NCI-H524 (cell line): ENCODE data around the gene PRKACA.
"Not testable (repeated sequence)": the region's sequence is repeated elsewhere in the genome, so short reads cannot be mapped to it uniquely, and the experiment has no call there.

ENCODE experiments used
- DNase-seq, 2 experiments: peaks; one replicate each; lab custom pipeline; 2025; lab: John Stamatoyannopoulos, UW

Gene PRKACA

DNA sequence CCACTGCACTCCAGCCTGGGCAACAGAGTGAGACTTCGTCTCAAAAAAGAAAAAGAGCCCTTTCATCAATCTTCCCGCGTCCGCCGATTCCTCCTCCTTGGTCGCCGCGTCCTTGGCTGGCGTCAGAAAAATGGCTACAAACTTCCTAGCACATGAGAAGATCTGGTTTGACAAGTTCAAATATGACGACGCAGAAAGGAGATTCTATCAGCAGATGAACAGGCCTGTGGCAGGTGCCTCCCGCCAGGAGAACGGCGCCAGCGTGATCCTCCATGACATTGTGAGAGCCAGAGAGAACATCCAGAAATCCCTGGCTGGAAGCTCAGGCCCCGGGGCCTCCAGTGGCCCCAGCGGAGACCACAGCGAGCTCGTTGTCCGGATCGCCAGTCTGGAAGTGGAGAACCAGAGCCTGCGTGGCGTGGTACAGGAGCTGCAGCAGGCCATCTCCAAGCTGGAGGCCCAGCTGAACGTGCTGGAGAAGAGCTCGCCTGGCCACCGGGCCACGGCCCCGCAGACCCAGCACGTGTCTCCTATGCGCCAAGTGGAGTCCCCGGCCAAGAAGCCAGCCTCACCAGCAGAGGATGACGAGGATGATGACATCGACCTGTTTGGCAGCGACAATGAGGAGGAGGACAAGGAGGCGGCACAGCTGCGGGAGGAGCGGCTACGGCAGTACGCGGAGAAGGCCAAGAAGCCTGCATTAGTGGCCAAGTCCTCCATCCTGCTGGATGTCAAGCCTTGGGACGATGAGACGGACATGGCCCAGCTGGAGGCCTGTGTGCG, 47.1 kb downstream of the PRKACA start:
- DNase-seq, result no peak

DNA sequence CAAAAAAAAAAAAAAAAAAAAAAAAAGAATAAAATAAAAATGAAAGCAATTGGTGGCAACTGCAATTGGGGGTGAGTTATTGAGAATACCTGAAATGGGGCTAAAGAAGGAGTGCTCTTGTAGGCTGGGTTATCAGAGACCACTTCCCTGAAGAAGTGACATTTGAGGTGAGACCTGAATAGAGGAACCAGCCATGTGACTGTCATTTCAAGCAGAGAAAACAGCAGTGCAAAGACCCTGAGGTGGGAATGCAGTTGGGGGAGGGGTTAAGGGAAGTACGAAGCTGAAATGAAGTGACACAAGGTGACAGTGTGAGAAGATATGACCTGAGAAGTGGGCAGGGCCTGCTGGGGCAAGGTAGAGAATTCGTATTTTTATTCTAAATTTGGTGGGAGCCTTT, 51.4 kb downstream of the PRKACA start:
- no peak for DNase-seq

DNA sequence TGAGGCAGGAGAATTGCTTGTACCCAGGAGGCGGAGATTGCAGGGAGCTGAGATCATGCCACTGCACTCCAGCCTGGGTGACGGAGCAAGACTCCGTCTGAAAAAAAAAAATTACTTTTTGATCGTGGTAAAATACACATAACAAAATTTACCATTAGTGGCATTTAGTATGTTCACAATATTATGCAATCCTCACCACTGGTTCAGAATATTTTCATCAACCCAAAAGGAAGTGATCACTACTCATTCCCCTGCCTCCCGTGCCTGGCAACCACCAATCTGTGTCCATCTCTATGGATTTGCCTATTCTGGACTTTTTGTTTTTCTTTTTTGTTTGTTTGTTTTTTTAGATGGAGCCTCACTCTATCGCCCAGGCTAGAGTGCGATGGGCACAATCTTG, 54.5 kb downstream of the PRKACA start:
- no peak for DNase-seq

DNA sequence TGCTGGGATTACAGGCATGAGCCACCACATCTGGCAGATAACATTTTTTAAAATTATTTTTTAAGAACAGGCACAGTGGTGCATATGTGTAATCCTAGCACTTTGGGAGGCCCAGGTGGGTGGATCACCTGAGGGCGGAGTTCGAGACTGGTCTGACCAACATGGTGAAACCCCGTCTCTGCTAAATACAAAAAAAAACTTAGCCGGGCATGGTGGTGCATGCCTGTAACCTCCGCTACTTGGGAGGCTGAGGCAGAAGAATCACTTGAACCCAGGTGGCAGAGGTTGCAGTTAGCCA, 55.1 kb downstream of the PRKACA start:
- DNase-seq, result no peak

DNA sequence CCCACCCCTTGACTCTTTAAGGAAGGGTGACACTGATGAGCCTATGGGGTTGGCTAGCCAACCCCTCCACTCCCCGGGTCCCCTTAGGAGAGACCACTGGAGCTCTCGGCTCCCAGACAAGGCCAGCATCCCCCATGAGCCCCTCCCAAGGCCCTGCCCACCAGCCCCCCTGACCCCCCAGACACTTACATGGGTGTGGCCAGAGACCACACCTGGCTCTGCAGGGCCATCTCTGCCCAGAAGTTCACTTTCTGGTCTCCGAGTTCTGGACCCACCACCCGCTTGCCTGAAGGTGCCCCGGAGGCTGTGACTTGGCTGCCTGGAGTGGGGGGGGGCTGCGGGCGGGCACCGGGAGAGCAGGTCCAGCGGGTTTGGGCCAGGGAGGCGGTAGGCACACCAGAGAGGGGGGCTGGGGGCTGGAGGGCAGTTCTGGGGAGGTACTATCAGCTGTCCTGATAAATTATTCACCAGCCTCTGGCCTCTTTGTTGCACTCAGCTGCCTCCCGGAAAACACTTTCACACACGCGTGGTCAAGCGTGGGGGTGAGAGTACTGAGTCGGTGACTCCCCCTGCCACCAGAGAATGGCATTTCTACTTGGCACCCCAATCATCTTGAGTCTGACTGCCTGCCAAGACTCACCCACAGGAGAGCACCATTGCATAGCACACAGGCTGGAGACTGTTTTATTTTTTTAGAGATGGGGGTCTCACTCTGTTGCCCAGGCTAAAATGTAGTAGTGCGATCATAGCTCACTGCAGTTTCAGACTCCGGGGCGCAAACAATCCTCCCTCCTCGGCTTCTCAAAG, 55.6 kb downstream of the PRKACA start, which contains the start of gene PALM3:
Gene PALM3 (minus strand): TSS at position 326 of the 807 bp plus-strand sequence. CDS start 96 bp downstream, at position 230.
- no peak for DNase-seq

DNA sequence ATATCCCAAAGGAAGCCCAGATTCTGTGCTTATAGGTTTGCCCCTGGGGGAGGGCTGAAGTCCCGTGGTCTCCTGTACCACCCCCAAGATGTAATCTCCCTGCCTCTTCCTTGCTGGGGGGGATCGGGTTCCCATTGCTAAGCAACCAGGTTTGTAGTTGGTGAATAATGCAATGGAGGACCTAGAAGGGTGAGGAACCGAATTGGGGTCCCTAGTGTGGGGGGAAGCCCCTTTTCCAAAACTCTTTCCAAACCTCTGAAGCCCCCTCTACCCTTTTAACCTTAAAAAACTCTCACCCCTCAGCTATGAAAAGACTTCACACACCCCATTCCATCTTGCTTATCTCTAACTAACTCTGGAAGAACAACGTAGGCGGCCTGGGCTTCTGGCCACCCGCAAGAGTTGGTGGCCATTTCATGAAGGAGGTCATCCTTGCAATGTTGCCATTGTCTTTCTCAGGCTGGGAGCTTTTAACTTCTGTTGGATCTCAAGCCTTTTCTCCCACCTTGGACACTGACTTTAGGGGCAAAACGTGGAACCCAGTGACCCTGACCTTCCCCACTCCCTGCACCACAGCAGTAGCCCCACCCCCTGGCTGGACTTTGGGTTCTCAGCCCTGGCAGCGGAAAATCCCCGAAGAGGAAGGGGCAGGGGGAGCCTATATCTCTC, 56.3 kb downstream of the PRKACA start:
- DNase-seq, result no peak

DNA sequence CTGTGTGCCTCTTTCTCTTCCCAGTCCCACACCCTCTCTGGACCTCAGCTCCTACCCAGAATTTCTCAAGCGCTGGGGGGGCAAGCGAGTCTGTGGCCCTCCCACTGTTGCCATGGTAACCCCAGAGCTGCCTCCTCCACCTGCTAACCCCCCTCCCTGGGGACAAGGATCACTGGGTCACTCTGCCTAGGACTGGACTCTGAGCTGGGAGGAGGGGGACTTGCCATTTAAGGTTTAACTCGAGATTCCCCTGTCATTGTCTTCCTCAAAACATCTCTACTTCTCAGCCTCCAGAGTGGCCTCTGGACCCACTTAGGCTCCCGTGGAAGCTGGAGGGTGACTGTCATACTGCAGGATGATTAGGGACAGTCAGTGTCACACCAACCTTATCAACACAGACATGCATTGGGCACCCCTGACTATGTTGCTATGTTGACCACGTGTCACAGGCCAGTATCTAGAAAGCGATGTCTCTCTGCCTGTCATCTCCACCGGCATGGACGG, 57.9 kb downstream of the PRKACA start:
- peak; percentile 21 to 27 for DNase-seq

DNA sequence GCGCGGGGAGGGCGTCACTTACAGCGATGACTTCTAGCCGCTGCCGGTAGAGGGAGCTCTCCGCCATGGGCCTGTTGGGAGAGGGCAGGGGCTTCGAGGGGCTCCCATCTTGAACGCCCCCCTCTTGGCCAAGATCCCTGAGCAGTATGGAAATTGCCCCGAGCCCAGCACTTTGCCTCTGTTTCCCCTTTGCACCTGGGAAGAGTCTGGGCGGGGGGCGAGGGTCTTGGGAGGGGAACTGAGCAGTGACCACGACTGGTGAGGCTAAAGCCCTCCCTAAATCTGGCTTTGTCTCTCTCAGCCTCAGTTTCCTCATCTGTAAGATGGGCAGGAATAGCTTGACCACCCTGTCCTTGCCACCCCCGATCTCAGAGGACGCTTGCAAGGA, 58.5 kb downstream of the PRKACA start:
- no peak for DNase-seq

DNA sequence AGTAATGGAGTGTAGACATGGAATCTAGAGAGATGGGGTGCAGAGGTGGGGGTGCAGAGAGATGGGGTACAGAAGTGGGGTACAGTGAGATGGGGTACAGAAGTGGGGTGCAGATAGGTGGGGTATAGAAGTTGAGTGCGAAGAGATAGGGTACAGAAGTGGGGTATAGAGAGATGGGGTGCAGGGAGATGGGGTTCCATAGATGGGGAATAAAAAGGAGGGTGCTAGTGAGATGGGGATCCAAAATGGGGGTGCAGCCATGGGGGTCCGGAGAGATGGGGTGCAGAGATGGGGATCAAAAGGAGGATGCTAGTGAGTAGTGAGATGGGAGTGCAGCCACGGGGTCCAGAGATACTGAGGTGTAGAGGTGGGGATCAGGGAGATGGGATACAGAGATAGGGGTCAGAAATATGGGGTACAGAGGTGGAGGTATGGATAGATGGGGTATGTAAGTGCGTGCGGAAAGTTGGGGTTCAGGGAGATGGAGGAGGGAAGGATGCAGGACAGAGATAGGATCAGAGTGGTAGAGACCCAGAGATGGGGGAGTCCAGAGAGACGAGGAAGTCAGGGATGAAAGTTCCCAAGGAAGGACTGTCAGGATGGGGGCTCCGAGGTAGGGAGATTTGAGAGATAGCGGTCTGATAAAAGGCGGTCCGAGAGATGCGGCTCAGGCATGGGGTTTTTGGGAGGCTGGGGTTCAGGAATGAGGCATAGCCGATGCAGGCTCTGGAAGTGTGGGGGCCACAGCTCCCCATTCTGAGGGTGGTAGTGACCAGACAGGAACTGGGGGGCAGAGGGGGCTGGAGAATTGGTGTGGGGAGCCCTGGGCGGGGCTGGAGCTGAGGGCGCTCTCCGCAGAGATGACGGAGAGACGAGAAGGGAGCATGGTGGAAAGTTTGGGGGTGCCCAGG, 59.1 kb downstream of the PRKACA start:
- DNase-seq, result no peak

DNA sequence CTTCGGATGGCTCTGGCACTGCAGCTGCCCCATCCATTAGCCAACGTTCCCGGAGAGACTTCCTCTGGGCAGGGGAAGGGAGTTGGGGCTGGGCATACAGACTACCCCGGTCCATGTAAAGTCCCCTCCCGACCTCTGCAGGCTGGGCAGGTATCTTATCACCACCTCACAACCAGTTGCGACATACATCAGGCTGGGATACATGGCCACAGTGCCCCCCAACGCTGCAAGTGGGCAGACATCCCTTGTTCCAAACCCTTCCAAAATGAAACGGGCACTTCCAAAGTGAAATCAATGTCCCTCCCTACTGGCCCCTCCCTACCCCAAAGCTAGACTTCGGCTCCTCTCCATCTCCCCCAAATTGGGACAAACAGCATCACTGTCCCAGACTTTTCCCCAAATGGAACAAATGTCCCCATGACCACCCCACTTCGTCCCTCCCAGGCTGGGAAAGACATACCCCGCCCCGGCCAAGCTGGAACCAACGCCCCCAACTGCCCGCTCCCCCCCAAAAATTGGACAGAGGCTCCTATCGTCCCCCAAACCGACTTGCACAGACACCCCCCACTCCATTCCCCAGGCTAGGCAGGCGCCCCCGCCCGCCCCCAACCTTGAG, 60.7 kb downstream of the PRKACA start:
- no peak for DNase-seq

DNA sequence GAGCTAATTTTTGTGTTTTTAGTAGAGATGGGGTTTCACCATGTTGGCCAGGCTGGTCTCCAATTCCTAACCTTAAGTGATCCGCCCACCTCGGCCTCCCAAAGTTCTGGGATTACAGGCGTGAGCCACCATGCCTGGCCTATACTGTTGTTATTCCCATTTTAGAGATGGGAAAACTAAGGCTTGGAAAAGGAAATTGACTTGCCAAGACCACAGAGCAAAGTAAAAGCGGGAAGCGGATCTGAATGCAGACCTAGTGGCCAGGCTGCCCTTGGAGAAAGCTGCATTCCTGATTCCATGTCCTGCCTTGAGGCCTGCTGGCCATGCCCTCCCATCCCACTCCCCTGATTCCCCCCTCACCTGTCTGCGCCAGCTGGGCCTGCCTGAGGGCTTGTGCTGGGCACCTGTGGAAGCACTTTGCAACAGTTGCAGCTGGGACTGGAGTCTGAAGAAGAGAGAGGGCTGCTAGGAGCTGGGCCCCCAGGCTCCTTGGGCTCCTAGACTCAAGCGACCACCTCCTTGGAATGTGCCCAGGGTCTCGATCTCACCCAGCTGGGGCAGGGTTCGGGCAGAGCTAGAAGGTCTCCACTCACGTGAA, 61.4 kb downstream of the PRKACA start:
- DNase-seq, result no peak

DNA sequence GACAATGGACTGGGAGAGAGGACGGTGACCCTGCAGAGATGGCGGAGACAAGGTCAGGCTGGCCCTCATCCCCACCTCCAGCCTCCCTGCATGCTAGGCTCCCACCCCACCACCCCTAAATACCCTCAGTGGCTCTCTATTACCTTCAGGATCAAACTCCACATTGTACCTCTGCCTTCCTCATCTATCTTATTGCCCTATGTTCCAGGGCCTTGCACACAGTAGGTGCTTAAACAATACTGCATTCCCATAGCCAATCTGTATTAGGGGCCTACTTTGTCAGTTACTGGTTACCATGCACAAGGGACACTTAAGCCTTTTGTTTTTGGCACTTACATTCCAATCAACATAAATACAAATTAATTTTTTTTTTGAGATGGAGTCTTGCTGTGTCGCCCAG, 62.2 kb downstream of the PRKACA start:
- no peak for DNase-seq

DNA sequence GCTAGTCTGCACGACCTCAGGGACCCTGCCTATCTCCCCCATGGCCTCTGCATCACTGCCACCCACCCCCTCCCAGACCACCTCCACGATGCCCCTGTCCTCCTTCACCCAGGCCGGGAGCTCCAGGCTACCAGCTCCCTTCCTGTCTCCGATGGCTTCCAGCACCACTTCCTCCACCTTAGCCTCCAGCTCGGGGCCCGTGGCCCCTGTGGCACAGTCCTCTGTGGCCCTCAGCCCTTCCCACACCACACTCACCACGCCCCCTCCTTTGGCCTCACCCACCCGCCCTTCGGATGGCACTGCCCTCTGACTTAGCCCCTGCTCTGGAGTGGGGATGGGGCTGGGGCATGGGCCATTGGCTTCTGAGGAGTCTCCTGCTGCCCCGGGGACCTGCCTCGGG, 62.8 kb downstream of the PRKACA start:
- no peak for DNase-seq

DNA sequence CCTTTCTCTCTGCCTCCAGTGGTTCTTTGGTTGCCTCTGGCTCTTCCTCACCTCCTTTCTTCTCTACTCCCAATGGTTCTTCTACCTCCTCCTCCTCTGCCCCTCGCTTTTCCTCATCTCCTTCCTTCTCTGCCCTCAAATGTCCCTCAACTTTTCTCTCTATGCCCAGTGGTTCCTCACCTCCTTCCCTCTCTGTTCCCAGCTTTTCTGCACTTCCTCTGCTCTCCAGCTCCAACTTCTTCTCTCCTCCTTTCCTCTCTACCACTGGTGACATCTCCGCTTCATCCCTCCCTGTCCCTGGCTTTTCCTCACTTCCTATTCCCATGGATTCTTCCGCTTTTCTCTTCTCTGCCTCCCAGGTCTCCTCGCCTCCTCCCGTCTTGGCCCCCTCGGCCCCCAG, 63.5 kb downstream of the PRKACA start:
- DNase-seq, result no peak

DNA sequence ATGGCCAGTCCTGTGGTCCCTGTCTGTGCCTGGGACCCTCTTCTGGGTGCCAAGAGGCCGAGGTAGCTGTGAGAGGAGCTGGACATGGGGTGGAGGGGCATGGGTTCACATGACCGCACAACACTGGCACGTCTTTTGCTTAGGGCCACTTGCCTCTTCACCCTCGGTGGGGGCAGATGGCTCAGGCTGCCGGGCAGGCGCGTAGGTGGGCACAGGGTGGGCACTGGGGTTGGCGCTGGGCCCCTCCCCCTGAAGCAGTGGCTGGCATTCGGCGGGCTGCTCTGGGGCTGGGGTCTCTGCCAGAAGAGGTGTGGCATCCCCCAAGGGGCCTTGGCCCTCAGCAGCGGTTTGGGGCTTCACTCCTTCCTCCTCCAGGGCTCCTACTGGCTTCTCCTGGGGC, 64.1 kb downstream of the PRKACA start:
- no peak for DNase-seq

DNA sequence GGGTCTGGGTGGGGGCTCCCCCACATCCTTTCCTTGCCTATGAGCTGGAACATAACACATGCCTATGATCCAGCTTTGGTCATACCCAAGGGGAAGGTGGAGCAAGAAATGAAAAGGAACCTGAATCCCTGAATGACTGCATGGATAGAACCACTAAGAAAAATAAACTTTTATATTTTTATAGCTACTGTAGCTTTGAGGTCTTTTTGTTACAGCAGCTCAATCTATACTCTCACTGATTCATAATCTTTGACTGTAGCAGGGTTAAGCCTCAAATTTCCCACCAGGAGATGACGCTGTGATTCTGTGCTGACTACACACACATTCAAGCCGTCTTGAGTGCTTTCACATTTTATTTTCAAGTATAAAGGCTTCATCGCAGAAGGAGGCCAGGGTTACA, 64.5 kb downstream of the PRKACA start:
- no peak for DNase-seq

DNA sequence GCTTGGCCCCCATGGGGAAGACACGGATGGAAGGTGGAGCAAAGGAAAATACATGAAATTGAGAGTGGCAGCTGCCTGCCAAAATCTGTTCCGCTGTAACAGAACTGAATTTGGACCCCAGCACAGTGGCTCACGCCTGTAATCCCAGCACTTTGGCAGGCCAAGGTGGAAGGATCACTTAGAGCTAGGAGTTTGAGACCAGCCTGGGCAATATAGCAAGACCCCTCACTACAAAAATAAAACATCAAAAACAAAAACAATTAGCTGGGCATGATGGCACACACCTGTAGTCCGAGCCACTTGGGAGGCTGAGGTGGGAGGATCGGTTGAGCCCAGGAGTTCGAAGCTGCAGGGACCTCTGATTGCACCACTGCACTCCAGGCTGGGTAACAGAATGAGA, 65.1 kb downstream of the PRKACA start:
- DNase-seq, result no peak

DNA sequence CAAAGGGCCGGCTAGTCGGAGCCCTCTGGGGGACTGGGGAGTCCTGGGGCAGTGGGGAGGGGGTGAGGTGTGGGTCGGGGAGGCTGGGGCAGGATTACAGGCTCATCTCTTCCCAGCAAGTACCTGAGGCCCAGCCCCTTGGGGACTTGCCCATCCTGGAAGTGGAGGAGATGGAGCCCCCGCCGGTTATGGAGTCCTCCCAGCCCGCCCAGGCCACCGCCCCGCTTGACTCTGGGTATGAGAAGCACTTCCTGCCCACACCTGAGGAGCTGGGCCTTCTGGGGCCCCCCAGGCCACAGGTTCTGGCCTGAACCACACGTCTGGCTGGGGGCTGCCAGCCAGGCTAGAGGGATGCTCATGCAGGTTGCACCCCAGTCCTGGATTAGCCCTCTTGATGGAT, 65.6 kb downstream of the PRKACA start:
- DNase-seq, result no peak

DNA sequence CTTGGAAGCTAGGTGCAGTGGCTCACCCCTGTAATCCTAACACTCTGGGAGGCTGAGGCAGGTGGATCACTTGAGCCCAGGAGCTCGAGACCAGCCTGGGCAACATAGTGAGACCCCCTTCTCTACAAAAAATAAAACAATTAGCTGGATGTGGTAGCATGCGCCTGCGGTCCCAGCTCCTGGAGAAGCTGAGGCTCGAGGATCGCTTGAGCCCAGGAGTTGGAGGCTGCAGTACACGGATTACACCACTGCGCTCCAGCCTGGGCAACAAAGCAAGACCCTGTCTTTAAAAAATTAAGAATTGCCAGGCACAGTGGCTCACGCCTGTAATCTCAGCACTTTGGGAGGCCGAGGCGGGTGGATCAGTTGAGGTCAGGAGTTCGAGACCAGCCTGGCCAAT, 66.6 kb downstream of the PRKACA start:
- DNase-seq, result not testable (repeated sequence)

DNA sequence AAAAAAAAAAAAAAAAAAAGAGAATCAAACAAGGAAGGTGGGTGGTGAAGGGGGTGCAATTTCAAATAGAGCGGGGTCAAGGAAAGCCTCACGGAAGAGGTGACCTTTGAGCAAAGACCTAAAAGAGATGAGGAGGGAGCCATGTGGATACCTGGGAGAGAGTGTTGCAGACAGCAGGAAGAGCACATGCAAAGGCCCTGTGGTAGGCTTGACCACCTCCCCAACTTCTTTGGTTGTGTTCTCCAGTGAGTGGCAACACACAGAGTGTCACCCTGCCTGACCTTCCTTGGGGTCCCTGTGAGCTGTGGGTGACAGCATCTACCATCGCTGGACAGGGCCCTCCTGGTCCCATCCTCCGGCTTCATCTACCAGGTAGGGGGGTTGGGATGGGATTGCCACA, 67.0 kb downstream of the PRKACA start:
- DNase-seq, result no peak
